H1 (cell line): ENCODE measurements around the gene SLC17A1. TPM values are rescaled to one million over a fixed set of nuclear protein-coding genes. Genes with fewer than 3 reads are reported as not detected.

Experiments
- BACH1 ChIP-seq: IDR thresholded peaks from 2 replicates; pipeline ENCODE4 v1.6.1; 2012; ENCODE audit warnings: low read length, improper control_type of control experiment
- BRCA1 ChIP-seq: IDR thresholded peaks from 2 replicates; pipeline ENCODE4 v1.6.1; 2012; ENCODE audit warnings: low read depth, low read length, improper control_type of control experiment
- CHD1 ChIP-seq: IDR thresholded peaks from 2 replicates; pipeline ENCODE4 v1.6.1; 2012; ENCODE audit warnings: low read depth, low read length, improper control_type of control experiment
- KDM1A ChIP-seq: fragments of 200-600, 300-600 bp; sonication (generic); IDR thresholded peaks from 2 replicates; pipeline ENCODE4 v1.7.1; 2016; ENCODE audit warnings: mild to moderate bottlenecking, low read length, borderline replicate concordance
- KDM5A ChIP-seq: fragments of 200-600 bp; IDR thresholded peaks from 2 replicates; pipeline ENCODE4 v1.7.1; 2012; ENCODE audit warnings: mild to moderate bottlenecking, low read length, inconsistent platforms, mixed read lengths
- POLR2A ChIP-seq, 2 experiments: IDR thresholded peaks; 1 replicate in 1 of 2; 2 replicates in 1 of 2; pipeline ENCODE4 v1.6.1; 2011; ENCODE audit warnings: low read depth in 2 of 2, low read length in 2 of 2, mild to moderate bottlenecking in 2 of 2; ENCODE audit errors: control extremely low read depth in 1 of 2
- polyA plus RNA-seq, 7 experiments: library from polyadenylated mRNA; depleted of rRNA in 3 of 7; stranded (reverse) in 5 of 7; unstranded in 2 of 7; fragments of >200 nt in 5 of 7; fragments of 200-250 nt in 2 of 7; gene quantifications; 1 replicate in 5 of 7; 2 replicates in 1 of 7; 4 replicates in 1 of 7; pipeline versions ENCODE4 v1.2.1 to v1.2.3, GENCODE V29; 2011 to 2013; ENCODE audit warnings: missing spikeins in 2 of 7, mixed read lengths in 2 of 7
- total RNA-seq: library from RNA; stranded (reverse); fragmentation: NEBNext Ultra II Directional; extraction: Animal tissue kit (Norgen Biotek cat#: 25700); gene quantifications from 2 replicates; pipeline ENCODE4 v1.2.1, GENCODE V29; 2021
- TF ChIP-seq, protein P1 (sequence below): fragments of 300-600 bp; sonication (generic); IDR thresholded peaks from 2 replicates; pipeline ENCODE4 v1.7.1; 2012; ENCODE audit warnings: low read length, moderate library complexity, mild to moderate bottlenecking, inconsistent platforms; ENCODE audit not compliant: insufficient replicate concordance

The SLC17A1 gene
- total and polyA plus RNA-seq, 2 of the 8 experiments (the other 6 are each of a cell fraction or from before 2014, with no cell fraction given) = not detected

DNA sequence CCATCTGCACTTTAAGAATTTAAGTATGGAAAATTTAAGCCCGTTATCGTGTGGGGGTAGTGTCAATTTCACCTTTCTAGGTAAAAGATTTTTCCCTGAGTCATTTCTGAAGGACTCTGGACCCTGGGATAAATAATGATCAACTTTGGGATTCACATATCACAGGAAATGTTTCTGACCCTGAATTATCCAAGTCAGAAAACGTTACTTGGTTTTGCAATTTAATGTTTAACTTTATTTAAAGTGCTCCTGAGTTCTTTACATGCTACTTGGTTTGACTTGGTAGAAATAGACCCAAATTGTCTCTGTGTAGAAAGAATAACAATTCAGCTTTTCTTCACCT, 43.7 kb upstream of the SLC17A1 start (continued):
- TF ChIP-seq, protein P1, sequence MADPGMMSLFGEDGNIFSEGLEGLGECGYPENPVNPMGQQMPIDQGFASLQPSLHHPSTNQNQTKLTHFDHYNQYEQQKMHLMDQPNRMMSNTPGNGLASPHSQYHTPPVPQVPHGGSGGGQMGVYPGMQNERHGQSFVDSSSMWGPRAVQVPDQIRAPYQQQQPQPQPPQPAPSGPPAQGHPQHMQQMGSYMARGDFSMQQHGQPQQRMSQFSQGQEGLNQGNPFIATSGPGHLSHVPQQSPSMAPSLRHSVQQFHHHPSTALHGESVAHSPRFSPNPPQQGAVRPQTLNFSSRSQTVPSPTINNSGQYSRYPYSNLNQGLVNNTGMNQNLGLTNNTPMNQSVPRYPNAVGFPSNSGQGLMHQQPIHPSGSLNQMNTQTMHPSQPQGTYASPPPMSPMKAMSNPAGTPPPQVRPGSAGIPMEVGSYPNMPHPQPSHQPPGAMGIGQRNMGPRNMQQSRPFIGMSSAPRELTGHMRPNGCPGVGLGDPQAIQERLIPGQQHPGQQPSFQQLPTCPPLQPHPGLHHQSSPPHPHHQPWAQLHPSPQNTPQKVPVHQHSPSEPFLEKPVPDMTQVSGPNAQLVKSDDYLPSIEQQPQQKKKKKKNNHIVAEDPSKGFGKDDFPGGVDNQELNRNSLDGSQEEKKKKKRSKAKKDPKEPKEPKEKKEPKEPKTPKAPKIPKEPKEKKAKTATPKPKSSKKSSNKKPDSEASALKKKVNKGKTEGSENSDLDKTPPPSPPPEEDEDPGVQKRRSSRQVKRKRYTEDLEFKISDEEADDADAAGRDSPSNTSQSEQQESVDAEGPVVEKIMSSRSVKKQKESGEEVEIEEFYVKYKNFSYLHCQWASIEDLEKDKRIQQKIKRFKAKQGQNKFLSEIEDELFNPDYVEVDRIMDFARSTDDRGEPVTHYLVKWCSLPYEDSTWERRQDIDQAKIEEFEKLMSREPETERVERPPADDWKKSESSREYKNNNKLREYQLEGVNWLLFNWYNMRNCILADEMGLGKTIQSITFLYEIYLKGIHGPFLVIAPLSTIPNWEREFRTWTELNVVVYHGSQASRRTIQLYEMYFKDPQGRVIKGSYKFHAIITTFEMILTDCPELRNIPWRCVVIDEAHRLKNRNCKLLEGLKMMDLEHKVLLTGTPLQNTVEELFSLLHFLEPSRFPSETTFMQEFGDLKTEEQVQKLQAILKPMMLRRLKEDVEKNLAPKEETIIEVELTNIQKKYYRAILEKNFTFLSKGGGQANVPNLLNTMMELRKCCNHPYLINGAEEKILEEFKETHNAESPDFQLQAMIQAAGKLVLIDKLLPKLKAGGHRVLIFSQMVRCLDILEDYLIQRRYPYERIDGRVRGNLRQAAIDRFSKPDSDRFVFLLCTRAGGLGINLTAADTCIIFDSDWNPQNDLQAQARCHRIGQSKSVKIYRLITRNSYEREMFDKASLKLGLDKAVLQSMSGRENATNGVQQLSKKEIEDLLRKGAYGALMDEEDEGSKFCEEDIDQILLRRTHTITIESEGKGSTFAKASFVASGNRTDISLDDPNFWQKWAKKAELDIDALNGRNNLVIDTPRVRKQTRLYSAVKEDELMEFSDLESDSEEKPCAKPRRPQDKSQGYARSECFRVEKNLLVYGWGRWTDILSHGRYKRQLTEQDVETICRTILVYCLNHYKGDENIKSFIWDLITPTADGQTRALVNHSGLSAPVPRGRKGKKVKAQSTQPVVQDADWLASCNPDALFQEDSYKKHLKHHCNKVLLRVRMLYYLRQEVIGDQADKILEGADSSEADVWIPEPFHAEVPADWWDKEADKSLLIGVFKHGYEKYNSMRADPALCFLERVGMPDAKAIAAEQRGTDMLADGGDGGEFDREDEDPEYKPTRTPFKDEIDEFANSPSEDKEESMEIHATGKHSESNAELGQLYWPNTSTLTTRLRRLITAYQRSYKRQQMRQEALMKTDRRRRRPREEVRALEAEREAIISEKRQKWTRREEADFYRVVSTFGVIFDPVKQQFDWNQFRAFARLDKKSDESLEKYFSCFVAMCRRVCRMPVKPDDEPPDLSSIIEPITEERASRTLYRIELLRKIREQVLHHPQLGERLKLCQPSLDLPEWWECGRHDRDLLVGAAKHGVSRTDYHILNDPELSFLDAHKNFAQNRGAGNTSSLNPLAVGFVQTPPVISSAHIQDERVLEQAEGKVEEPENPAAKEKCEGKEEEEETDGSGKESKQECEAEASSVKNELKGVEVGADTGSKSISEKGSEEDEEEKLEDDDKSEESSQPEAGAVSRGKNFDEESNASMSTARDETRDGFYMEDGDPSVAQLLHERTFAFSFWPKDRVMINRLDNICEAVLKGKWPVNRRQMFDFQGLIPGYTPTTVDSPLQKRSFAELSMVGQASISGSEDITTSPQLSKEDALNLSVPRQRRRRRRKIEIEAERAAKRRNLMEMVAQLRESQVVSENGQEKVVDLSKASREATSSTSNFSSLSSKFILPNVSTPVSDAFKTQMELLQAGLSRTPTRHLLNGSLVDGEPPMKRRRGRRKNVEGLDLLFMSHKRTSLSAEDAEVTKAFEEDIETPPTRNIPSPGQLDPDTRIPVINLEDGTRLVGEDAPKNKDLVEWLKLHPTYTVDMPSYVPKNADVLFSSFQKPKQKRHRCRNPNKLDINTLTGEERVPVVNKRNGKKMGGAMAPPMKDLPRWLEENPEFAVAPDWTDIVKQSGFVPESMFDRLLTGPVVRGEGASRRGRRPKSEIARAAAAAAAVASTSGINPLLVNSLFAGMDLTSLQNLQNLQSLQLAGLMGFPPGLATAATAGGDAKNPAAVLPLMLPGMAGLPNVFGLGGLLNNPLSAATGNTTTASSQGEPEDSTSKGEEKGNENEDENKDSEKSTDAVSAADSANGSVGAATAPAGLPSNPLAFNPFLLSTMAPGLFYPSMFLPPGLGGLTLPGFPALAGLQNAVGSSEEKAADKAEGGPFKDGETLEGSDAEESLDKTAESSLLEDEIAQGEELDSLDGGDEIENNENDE = no peak
- TF ChIP-seq KDM1A (no peak), CHD1 (no peak), KDM5A (no peak), BACH1 (no peak), BRCA1 (no peak), POLR2A (IDR thresholded peaks at IDR 0.05; ENCODE audit: control extremely low read depth in 1 of 2, low read depth in 2 of 2, low read length in 2 of 2) (no peak)
